ENCODE data around the gene INSR.
A peak's percentile ranks its signal among the peaks of the same experiment; 100 is the strongest.
"Not testable (repeated sequence)": the region's sequence is repeated elsewhere in the genome, so short reads cannot be mapped to it uniquely, and the experiment has no call there.

INSR gene

DNA sequence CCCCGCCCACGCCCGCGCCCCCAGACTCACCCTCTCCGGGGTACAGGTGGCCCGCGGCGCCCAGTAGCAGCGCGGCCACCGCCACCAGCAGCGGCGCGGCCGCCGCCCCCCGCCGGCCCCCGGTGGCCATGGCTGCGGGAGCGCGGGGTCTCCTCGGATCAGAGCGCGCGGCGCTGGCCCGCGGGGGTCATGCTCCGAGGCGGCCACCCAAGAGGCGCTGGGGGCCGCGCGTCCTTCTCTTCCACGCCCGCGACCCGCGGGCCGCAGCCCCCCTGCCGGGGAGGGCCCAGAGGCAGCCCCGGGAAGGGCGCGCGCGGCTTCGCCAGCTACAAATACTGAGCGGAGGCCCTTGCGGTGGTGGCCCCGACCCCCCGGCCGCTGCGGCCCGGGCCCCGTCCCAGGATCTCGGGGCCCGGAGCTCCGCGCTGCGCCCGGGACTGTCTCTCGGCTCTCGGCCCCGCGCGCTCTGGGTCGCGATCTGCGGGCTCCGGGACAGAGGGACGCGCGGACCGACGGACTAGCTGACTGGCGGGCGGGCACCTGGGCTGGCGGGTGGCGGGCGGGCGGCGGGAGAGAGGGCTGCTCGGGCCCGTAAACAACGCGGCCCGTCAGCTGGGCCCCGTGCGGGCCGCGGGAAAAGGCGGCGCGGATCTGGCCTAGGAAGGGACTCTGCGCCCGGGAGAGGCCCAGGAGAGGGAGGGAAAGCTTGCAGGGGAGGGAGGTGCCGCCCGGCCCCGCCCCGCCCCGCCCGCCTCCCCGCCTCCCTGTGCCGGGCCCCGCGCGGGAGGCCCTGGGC, at the start of gene INSR:
TSS of gene INSR (minus strand) at position 653 of the 796 bp plus-strand sequence. CDS start at position 130, 523 bp downstream.
- DNase-seq = peak; percentile 81

DNA sequence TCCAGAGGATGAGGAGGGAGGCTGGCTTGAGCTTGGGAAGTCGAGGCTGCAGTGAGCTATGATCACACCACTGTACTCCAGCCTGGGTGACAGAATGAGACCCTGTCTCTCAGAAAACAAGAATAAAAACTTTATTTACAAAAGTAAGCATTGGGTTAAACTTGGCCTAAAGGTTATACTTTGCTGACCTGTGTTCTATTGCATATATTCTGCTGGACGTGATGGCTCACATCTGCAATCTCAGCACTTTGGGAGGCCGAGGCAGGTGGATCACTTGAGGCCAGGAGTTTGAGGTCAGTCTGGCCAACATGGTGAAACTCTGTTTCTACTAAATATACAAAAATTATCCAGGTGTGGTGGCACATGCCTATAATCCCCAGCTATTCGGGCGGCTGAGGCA, 47.9 kb upstream of the INSR start:
- no peak for DNase-seq

DNA sequence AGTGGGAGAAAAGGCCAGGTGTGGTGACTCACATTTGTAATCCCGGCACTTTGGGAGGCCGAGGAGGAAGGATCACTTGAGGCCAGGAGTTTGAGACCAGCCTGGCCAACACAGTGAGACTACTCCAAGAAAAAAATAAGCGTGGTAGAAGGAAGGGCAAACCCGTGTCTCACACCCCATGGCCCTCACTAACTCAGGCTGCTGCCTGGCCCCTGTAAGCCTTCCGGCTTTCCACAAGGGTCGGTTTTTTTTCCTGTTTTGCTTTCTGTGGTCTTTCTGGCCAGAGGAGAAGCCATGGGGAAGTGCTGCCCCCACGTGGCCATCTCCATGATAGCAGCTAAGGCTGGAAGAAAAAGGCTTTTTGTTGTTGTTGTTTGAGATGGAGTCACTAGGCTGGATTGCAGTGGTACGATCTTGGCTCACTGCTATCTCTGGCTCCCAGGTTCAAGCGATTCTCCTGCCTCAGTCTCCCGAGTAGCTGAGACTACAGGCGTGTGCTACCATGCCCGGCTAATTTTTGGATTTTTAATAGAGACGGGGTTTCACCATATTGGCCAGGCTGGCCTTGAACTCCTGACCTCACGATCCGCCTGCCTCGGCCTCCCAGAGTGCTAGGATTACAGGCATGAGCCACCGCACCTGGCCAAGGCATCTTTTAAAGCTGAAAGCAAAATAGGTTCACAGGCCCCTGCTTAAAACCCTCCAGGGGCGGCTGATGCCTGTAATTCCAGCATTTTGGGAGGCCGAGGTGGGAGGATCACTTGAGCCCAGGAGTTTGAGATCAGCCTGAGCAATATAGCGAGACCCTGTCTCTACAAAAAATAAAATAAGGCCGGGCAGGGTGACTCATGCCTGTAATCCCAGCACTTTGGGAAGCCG, 47.0 kb upstream of the INSR start:
- DNase-seq = peak; percentile 49

DNA sequence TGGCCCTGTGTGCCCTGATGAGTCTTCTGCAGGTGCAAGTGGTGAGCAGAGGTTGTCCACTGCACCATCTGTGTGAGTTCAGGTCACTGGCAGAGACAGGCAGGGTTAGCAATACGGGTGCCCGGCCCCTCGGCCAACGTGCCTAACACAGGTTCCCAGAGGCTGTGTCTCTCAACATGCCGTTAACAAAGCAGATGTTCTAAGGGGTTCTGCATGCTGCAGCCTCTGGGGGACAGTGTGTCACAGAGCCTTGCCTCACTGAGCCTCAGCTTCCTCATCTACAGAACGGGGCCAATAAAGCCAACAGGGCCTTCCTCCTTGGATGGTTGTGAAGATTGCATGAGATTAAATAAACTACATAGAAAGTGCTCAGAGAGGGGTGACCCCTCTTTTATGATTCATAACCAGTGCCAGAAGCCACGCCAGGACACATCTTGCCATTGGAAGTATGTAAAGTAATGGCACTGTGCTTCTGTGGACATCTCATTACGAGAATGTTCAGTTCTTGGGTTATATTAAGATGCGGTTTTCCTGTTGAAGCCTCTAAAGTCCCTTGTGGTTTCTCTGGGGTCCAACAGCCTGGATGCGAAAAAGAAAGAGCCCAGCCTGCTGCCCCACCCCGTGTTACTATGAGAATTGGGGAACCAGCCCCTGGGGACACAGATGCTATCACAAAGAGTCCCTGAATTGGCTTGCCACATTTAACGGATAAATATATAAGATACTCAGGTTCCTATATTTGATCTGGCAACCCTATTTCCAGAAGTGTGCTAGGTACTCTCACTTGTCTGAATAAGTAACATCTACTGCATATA, 43.4 kb upstream of the INSR start:
- no peak for DNase-seq

DNA sequence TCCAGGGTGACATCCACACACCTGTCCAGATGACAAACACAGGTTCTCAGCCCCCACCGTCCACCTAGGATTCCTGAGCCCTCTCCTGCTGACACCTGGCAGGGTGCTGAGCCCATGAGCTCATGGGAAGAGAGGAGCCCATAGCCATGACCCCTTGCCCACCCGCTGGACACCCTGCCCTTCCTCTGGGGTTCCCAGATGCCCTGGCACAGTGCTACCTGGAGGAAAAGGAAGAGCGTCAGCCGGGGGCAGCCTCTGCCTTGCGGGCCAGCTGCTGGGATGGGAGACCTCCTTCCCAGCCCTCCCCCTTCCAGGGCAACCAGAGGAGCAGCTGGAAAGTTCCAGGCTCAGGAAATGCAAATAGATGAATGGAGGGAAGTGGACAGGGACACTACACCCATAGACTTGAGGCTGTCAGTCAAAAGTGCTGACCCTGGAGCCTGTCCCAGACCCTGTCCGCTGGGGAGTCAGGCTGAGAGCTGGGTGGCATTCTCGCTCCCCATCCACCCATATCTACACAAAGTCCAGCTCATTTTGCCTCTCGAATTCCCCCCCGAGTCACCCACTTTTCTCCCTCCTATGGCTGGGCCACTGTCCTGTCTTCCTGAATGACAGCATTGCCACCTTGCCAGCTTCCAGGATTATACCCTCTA, 42.2 kb upstream of the INSR start:
- DNase-seq = no peak

DNA sequence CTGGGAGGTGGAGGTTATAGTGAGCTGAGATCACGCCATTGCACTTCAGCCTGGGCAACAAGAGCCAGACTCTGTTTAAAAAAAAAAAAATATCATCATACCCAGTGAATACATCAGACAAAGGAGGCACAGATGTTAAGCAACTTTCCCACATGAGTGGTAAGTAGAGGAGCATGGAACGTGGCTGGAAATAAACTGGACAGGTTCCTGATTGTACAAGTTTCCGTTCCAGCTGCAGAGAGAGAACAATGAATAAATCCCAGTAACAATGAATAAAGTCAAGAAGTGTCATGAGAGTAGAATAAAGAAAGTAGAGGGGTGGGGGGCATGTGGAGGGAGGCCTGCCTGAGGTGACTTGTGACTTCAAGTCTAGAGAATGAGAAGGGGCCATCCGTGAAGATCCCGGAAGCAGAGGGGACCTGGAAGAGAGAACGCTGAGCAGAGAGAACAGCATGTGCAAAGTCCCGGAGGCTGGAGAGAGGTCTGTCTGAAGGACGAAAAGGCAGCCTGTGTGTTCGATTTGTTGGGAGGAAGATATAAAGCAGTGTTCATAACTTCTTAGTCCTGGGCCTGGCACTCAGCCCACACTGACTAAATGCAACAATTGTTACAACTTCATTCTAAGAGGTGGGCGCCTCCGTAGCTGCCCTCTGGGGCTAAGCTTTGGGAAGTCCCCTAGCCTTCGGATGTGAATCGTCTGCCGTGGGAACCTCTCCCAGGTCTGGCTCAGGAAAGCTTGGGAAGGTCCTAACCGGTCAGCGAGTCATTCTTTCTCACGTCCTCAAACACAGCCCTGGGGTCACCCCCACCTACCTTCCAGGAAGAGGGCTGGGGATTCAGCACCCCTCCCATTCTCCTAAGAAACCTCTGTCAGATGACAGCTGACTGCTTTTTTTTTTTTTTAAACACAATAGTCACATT, 39.2 kb upstream of the INSR start:
- DNase-seq = no peak

DNA sequence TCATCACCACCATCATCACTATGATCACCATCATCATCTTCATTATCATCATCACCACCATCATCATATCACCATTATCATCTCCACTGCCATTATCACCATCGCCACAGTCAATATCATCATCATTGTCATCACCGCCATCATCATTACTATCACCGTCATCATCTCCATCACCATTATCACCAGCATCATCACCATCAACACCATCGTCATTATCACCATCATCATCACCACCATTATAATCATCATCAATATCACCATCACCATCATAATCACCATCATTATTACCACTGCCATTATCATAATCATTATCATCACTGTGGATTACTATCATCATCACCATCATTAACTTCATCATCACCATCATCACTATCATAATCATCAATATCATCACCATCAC, 37.2 kb upstream of the INSR start:
- DNase-seq = no peak

DNA sequence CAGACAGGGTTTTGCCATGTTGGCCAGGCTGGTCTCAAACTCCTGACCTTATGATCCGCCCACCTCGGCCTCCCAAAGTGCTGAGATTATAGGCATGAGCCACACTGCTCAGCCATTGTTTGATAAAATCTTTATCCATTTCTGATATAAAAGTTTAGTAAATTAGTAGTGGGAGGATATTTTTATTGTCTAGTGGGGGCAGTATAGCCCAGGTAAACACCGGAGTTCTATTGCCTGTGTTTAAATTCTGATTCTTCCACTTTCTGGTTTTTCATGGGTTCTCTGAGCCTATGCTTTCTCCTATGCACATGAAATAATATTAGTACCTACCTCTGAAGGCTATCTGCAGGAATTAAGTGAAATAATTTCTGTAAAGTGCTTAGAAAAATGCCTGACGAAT, 34.4 kb upstream of the INSR start:
- DNase-seq = no peak

DNA sequence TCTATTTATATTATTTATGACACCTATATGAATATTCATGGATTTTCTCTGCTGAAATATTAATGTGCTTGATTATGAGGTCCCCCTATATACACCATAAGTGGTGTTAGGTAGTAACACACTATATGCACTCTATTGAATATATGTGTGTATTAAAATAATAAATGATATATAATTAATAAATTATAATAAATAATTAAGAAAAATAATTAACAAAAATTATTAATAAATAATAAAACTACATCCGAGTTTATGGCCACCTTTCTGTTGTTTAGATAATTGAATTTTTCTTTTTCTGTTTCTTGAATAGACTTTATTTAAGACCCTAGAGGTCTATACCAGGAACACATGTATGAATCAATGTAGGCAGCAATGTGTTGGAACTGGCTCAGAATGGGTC, 33.6 kb upstream of the INSR start:
- DNase-seq = no peak

DNA sequence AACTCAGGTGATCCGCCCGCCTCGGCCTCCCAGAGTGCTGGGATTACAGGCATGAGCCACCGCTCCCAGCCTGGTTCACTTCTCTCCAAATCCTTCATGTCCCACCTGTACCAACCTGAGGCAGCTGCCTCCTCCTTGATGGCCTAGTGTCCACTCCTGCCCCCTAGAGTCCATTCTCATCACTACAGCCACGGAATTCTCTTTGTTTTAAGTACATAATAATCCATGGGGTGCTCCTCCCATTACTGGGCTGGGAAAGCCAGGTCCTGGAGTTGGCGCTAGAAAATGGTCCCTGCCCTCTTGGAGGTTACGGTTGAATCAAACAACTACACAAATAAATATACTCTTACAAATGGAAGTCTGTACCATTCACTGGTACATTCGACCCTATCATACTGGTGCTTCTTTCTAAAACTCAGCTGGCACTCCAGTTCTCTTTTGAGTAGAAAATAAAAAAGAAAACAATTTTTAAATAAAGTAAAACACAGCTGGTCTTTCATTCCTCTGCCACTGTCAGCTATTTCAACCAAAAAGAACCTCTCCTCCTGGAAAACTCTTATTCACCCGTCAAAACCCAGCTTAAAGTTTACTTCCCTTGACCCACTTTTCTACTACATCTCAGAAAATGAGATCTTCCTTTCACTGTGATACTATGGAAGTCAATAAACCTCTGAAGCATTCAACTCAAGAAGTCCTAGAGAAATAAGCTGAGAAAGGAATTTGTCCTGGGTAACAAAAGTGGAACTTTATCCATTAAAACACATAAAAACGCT, 32.1 kb upstream of the INSR start:
- no peak for DNase-seq

DNA sequence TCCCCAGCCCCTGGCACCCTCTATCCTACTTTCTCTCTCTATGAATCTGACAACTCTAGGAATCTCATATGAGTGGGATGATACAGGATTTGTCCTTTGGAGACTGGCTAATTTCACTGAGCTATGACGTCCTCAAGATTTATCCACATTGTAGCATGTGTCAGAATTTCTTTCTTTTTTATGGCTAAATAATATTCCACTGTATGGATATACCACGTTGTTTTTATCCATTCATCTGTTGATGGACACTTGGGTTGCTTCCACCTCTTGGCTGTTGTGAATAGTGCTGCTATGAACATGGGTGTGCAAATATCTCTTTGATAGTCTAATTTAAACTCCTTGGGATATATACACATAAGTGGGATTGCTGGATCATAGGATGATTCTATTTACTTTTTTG, 24.0 kb upstream of the INSR start:
- DNase-seq = no peak

DNA sequence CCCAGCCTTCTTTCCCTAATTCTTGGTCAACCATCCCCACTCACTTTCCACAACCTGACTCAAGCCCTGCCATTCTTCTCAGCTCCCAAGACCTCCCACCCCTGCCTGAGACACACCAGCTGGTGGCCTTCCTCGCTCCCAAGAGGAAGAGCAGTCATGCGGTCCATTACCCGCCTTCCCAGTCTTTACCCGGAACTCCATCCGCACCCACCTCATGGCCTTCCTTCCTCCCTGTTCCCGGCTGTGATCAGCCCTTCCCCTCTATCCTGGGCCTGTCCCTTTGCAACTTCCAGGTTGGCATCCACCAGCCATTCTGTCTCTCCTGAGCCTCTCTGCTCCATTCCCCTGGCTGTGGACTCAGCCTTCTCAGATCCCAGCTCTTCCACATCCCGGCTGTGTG, 18.6 kb upstream of the INSR start:
- DNase-seq = no peak

DNA sequence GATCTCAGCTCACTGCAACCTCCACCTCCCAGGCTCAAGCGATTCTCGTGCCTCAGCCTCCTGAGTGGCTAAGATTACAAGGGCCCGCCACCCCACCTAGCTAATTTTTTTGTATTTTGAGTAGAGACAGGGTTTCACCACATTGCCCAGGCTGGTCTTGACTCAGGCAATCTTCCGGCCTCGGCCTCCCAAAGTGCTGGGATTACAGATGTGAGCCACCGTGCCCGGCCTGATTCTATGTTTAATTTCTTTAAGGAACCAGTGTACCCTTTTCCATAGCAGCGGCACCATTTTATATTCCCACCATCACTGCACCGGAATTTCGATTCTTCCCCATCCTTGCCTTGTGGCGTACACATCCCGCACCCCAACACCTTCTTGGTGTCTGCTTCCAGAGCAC, 17.7 kb upstream of the INSR start:
- no peak for DNase-seq

DNA sequence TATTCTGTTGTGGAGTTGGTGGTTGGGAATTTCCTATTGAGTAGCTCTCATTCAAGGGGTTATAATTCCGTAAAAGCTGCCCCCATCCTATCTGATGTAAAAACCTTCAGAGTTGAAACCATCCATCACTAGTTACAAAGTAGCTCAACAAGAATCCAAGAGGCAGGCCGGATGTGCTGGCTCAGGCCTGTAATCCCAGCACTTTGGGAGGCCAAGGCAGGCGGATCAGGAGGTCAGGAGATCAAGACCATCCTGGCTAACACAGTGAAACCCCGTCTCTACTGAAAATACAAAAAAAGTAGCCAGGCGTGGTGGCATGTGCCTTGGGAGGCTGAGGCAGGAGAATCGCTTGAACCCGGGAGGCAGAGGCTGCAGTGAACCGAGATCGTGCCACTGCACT, 14.1 kb upstream of the INSR start:
- DNase-seq = not testable (repeated sequence)

DNA sequence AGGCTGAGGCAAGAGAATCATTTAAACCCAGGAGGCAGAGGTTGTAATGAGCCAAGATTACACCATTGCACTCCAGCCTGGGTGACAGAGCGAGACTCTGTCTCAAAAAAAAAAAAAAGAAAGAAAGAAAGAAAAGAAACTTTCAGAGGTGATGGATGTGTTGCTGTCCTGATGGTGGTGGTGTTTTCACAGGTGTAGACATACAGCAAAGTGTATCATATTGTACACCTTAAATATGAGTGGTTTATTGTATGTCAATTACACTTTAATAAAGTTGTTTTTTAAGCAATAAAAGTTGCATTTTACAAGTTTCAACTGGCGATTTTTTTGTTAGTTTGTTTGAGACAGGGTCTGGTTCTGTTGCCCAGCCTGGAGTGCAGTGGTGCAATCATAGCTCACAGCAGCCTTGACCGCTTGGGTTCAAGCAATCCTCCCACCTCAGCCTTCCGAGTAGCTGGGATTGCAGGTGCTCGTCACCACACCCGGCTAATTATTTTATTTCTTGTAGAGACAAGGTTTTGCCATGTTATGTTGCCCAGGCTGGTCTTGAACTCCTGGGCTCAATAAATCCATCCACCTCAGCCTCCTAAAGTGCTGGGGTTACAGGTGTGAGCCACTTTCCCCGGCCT, 13.5 kb upstream of the INSR start:
- no peak for DNase-seq

DNA sequence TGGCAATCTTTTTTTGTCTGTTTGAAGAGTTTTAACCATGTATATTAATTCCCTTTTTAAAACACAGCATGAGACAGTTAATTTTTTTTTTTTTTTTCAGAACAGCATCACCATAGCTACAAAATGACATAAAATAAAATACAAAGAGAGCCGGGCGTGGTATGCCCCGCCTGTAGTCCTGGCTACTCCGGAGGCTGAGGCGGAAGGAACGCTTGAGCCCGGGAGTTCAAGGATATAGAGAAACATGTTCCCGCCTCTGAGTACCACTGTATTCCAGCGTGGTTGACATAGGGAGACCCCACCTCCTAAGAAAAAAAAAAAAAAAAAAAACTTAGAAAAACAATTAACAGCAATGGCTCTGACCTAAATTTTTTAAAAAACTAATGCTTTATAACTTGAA, 10.0 kb upstream of the INSR start:
- DNase-seq = no peak

DNA sequence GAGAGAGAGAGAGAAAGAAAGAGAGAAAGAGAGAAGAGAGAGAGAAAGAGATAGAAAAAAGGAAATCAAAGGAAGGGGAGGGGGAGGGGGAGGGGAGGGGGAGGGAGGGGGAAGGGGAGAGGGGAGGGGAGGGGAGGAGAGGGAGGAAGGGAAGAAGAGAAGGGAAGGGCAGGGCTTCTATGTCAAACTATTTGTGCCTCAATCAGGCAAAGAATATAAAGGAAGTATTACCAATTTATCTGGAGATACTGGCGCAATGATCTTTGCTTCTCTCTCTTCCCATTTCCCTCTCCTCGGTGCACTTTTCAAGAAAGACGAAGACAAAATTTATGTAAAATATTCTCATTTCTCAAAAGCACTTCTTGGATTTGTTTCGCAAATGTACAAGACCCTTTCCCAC, 9.3 kb upstream of the INSR start:
- no peak for DNase-seq

DNA sequence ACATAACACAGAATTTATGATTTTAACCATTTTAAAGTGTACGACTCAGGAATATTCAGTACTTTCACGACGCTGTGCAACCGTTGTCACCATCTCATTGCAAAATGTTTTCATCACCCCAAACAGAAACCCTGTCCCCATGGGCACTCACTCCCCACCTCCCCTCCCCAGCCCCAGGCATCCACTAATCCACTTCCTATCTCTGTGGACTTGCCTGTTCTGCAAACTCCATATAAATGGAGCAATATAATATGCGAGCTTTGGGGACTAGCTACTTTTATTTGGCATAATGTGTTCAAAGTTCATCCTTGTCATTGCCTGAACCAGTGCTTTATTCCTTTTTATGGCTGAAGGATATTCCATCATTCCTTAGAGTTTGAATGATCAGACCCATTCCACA, 7.3 kb upstream of the INSR start:
- DNase-seq = no peak

DNA sequence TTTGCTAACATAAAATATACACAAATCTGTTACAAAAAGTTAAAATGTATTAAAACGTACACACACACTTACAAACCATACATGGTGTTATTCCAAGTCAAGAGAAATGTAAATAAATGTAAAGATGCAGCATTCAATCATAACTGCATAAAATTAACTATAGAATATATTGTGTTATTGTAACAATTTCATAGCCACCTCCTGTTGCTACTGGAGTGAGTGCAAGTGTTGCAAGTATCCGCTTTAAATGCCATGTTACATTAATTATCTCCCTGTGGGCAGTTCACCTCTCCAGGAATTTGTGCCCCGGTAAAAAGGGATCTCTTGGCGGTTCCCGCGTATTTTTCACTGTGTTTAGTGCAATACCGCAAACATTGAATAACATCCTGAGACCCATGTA, 3.5 kb upstream of the INSR start:
- DNase-seq = no peak

DNA sequence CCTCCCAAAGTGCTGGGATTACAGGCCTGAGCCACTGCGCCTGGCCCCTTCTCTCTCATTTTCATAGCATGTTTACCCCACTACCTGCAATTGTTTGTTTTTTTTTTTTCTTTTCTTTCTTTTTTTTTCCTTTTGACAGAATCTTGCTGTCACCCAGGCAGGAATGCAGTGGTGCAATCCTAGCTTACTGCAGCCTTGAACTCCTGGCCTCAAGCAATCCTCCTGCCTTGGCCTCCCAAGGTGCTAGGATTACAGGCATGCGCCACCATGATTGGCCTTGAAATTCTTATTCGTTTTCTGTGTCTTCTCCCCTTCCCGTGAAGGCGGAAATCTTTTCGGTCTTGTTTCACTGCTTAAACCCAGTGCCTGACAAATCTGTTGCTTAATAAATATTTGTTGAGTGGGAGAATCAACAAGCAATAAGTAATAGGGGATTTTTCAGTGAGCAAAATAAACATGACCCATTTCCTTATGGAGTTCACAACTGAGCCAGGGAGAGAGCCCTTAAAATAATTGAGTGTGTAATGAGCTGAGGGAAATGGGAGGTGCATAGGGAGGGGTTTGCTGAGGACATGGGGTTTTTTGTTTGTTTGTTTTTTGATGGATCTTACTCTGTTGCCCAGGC, 1.8 kb upstream of the INSR start:
- DNase-seq = peak; percentile 61

Measured in DMS153 (cell line).